Suprapubic skin (tissue), 4 donors: ENCODE data around the gene RDH8. TPM values are rescaled to one million over a fixed set of nuclear protein-coding genes. Genes with fewer than 3 reads are reported as not detected.

ENCODE experiments used
- DNase-seq, 2 donors: peaks; one replicate each; pipeline ENCODE4 v3.0.0-alpha.2; 2019; ENCODE audit warnings: low spot score in 2 of 2
- H3K27ac ChIP-seq: fragments of 200-600 bp; sonication (generic); one replicate; pipeline ENCODE4 v1.5.1; 2019
- H3K27me3 ChIP-seq: fragments of 200-600 bp; sonication (generic); one replicate; pipeline ENCODE4 v1.5.1; 2019
- H3K36me3 ChIP-seq: fragments of 200-600 bp; sonication (generic); one replicate; pipeline ENCODE4 v1.5.1; 2019
- H3K4me1 ChIP-seq: fragments of 200-600 bp; sonication (generic); one replicate; pipeline ENCODE4 v1.5.1; 2019
- H3K4me3 ChIP-seq: fragments of 200-600 bp; sonication (generic); one replicate; pipeline ENCODE4 v1.5.1; 2019; ENCODE audit warnings: mild to moderate bottlenecking
- H3K9me3 ChIP-seq: fragments of 200-600 bp; sonication (generic); one replicate; pipeline ENCODE4 v1.5.1; 2019
- EP300 ChIP-seq: sonication (generic); formaldehyde crosslinking; IDR thresholded peaks from one replicate; pipeline ENCODE4 v1.6.1; 2017; ENCODE audit warnings: antibody characterized with exemption
- POLR2A ChIP-seq, 2 donors: fragments of 450-650 bp; IDR thresholded peaks; one replicate each; pipeline ENCODE4 v1.6.1; 2017; ENCODE audit warnings: antibody characterized with exemption in 2 of 2, mild to moderate bottlenecking in 2 of 2, moderate library complexity in 2 of 2
- POLR2AphosphoS5 ChIP-seq, 3 donors: sonication (generic); formaldehyde crosslinking; IDR thresholded peaks; one replicate each; pipeline ENCODE4 v1.6.1; 2017; ENCODE audit warnings: antibody characterized with exemption in 3 of 3
- WGBS: methylation state at CpG from one replicate; pipeline ENCODE4 v1.1.5; 2018; 5-methylcytosine and 5-hydroxymethylcytosine counted together
- total RNA-seq, 4 donors: library from RNA; depleted of rRNA; stranded (reverse); fragments of >200 nt; gene quantifications; one replicate each; pipeline ENCODE4 v1.1.0, GENCODE V29; 2016
- TF ChIP-seq, protein P1 (sequence below), 2 donors: fragments of 200-600 bp in 1 of 2; fragments of 450-650 bp in 1 of 2; sonication (generic) in 1 of 2; IDR thresholded peaks; one replicate each; pipeline ENCODE4 v1.5.1; 2016 to 2019; ENCODE audit warnings: antibody characterized with exemption in 2 of 2, mild to moderate bottlenecking in 1 of 2, moderate library complexity in 1 of 2

RDH8 gene
- total RNA-seq, 4 donors from 2014 or later: not detected

DNA sequence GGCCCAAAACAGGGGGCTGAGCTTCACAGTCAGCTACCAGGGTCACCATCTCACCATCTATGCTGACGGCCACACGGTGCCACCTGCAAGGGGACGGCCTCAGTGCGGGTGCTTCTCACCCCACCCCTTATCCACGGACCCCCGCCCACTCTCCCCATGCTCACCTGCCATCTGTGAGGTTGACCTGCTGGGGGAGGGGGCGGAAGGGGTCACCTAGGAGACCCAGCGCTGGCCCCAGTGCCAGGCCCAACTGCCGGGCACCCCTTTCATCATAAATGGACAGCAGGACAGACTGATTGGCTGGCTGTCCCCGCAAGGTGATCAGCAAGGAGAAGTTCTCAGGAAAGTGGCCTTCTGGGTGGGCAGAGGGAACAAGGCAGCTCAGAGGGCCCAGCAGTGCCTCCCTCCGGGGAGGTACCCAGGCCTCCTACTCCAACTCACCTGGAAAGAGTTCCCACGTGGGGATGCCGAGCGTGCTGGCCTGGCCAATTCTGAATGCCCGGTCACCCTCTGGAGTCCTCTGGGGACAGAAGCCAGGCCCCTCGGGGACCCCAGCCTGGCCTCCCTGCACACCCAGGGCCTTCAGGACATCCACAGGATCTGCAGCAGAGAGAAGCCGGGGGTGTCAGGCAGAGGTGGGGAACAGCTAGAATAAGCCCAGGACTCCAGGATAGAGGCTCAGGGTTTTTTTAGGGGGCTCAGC is 7.5 kb upstream of the RDH8 start:
- H3K9me3 ChIP-seq: no peaks in the 10 kb centered on the region
- DNase-seq: no peak
- 75% methylated on average over 9 of the region's 17 CpGs for WGBS
- peaks cover 15% of the 10 kb centered on the region for H3K36me3 ChIP-seq
- H3K27me3 ChIP-seq: no peaks in the 10 kb centered on the region
- TF ChIP-seq EP300 (no peak), POLR2A (IDR thresholded peaks at IDR 0.05) (no peak), POLR2AphosphoS5 (IDR thresholded peaks at IDR 0.05) (no peak)
- TF ChIP-seq, protein P1, sequence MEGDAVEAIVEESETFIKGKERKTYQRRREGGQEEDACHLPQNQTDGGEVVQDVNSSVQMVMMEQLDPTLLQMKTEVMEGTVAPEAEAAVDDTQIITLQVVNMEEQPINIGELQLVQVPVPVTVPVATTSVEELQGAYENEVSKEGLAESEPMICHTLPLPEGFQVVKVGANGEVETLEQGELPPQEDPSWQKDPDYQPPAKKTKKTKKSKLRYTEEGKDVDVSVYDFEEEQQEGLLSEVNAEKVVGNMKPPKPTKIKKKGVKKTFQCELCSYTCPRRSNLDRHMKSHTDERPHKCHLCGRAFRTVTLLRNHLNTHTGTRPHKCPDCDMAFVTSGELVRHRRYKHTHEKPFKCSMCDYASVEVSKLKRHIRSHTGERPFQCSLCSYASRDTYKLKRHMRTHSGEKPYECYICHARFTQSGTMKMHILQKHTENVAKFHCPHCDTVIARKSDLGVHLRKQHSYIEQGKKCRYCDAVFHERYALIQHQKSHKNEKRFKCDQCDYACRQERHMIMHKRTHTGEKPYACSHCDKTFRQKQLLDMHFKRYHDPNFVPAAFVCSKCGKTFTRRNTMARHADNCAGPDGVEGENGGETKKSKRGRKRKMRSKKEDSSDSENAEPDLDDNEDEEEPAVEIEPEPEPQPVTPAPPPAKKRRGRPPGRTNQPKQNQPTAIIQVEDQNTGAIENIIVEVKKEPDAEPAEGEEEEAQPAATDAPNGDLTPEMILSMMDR (IDR thresholded peaks at IDR 0.05): no peak
- H3K27ac ChIP-seq: peak overlapping the region; percentile 81
- H3K4me3 ChIP-seq: peak overlapping the region; percentile 28
- H3K4me1 ChIP-seq: peaks cover 49% of the 10 kb centered on the region

GRCh38 chr19:10006335-10006708 is 7.0 kb upstream of the RDH8 start:
- H3K4me1 ChIP-seq: peaks cover 55% of the 10 kb centered on the region
- no peaks in the 10 kb centered on the region for H3K27me3 ChIP-seq
- WGBS: 12% methylated on average over 7 of the region's 7 CpGs
- no peaks in the 10 kb centered on the region for H3K9me3 ChIP-seq
- DNase-seq: no peak
- H3K4me3 ChIP-seq: peak overlapping the region; percentile 28
- TF ChIP-seq POLR2AphosphoS5 (IDR thresholded peaks at IDR 0.05) (no peak), POLR2A (IDR thresholded peaks at IDR 0.05) (no peak), EP300 (no peak)
- TF ChIP-seq, protein P1 (IDR thresholded peaks at IDR 0.05): no peak
- peak overlapping the region; percentile 81 for H3K27ac ChIP-seq
- peaks cover 15% of the 10 kb centered on the region for H3K36me3 ChIP-seq

GRCh38 chr19:10006752-10007323 is 6.4 kb upstream of the RDH8 start:
- Histone ChIP-seq H3K36me3 (peaks cover 15% of the 10 kb centered on the region), H3K9me3 (no peaks in the 10 kb centered on the region), H3K27ac (peak overlapping the region; percentile 81), H3K27me3 (peaks cover under 1% of the 10 kb centered on the region), H3K4me3 (no peak overlapping the region), H3K4me1 (peaks cover 60% of the 10 kb centered on the region)
- no peak for DNase-seq
- no peak for TF ChIP-seq POLR2A (IDR thresholded peaks at IDR 0.05)
- TF ChIP-seq, protein P1 (IDR thresholded peaks at IDR 0.05): no peak
- TF ChIP-seq EP300: no peak
- no peak for TF ChIP-seq POLR2AphosphoS5 (IDR thresholded peaks at IDR 0.05)

GRCh38 chr19:10007371-10008183 is 5.7 kb upstream of the RDH8 start:
- peaks cover 3% of the 10 kb centered on the region for H3K27me3 ChIP-seq
- H3K4me1 ChIP-seq: peaks cover 67% of the 10 kb centered on the region
- peaks cover 15% of the 10 kb centered on the region for H3K36me3 ChIP-seq
- 30% methylated on average over 13 of the region's 13 CpGs for WGBS
- H3K27ac ChIP-seq: peak overlapping the region; percentile 81
- H3K4me3 ChIP-seq: peak overlapping the region; percentile 55
- H3K9me3 ChIP-seq: no peaks in the 10 kb centered on the region
- DNase-seq: no peak
- TF ChIP-seq POLR2A (IDR thresholded peaks at IDR 0.05) (no peak), POLR2AphosphoS5 (IDR thresholded peaks at IDR 0.05) (no peak), EP300 (no peak)
- TF ChIP-seq, protein P1 (IDR thresholded peaks at IDR 0.05): no peak

- TF ChIP-seq POLR2A (IDR thresholded peaks at IDR 0.05) (no peak), POLR2AphosphoS5 (IDR thresholded peaks at IDR 0.05) (no peak), EP300 (no peak)
- TF ChIP-seq, protein P1 (IDR thresholded peaks at IDR 0.05): no peak
- Histone ChIP-seq H3K27me3 (peaks cover 9% of the 10 kb centered on the region), H3K36me3 (peaks cover 13% of the 10 kb centered on the region), H3K9me3 (no peaks in the 10 kb centered on the region), H3K4me1 (peaks cover 69% of the 10 kb centered on the region), H3K4me3 (peak overlapping the region; percentile 55), H3K27ac (peak overlapping the region; percentile 81)
- DNase-seq: no peak
- 38% methylated on average over 10 of the region's 11 CpGs for WGBS
Observed at GRCh38 chr19:10008184-10008765, 5.0 kb upstream of the RDH8 start.
